Vagina (tissue), 2 donors: ENCODE data around the gene HNMT.

Source experiments
- CTCF ChIP-seq, 3 experiments: fragments of 450-650 bp in 2 of 3; fragments of 200-600 bp in 1 of 3; sonication (generic) in 1 of 3; IDR thresholded peaks; one replicate each; pipeline ENCODE4 v1.5.1; 2017 to 2019; ENCODE audit warnings: antibody characterized with exemption in 3 of 3, mild to moderate bottlenecking in 2 of 3, moderate library complexity in 2 of 3
- POLR2A ChIP-seq, 2 donors: fragments of 450-650 bp; IDR thresholded peaks; one replicate each; pipeline ENCODE4 v1.6.1; 2017; ENCODE audit warnings: antibody characterized with exemption in 2 of 2, mild to moderate bottlenecking in 2 of 2, moderate library complexity in 2 of 2
- POLR2AphosphoS5 ChIP-seq, 2 donors: sonication (generic); formaldehyde crosslinking; IDR thresholded peaks; one replicate each; pipeline ENCODE4 v1.9.0; 2017; ENCODE audit warnings: antibody characterized with exemption in 2 of 2, mild to moderate bottlenecking in 2 of 2, low read depth in 1 of 2; ENCODE audit not compliant: insufficient read depth in 1 of 2

- TF ChIP-seq CTCF (IDR thresholded peaks at IDR 0.05) (no peak), POLR2A (IDR thresholded peaks at IDR 0.05) (no peak), POLR2AphosphoS5 (IDR thresholded peaks at IDR 0.05; ENCODE audit: insufficient read depth in 1 of 2, low read depth in 1 of 2) (no peak)
Observed at GRCh38 chr2:137992039-137992646, 27.9 kb downstream of the HNMT start.
